HepG2 (cell line): ENCODE data around the gene WDR86. TPM values are rescaled to one million over a fixed set of nuclear protein-coding genes. Genes with fewer than 3 reads are reported as not detected.

Source experiments
- ATAC-seq: fragments of 200-7000 bp; cut with Tn5 transposase; 3 replicates; pipeline ENCODE4 v1.9.1; 2020; ENCODE audit warnings: mild to moderate bottlenecking, moderate library complexity
- BruUV-seq: library from RNA; stranded (reverse); fragments of 400-500 nt; replicated peaks from 2 replicates; lab custom pipeline; 2021; lab: Mats Ljungman, UMichigan
- CTCF ChIA-PET: fragments of 300-600 bp; formaldehyde crosslinking; extraction: SDS; loops from one replicate; lab custom pipeline; 2021; ENCODE audit warnings: low total read pairs, inconsistent platforms, low intra/inter-chr PET ratio; lab: Yijun Ruan, JAX
- POLR2A ChIA-PET: fragments of 350-600 bp; sonication (Branson Sonifier 250); formaldehyde crosslinking; loops from one replicate; lab custom pipeline; 2020; ENCODE audit warnings: antibody characterized with exemption, inconsistent platforms; lab: Yijun Ruan, JAX
- DNase-seq: peaks from one replicate; pipeline ENCODE4 v3.0.0-alpha.2; 2015; ENCODE audit warnings: low spot score
- FAIRE-seq: peaks from 3 replicates; lab custom pipeline; 2011; peaks lifted over from hg19 to GRCh38; lab: Jason Lieb, UNC
- H2AFZ ChIP-seq: one replicate; pipeline ENCODE4 v1.6.1; 2011; ENCODE audit warnings: low read length, inconsistent platforms
- H3K27ac ChIP-seq: fragments of 300-600 bp; 3 replicates; pipeline ENCODE4 v1.8.0; 2011; ENCODE audit warnings: mixed run types, mild to moderate bottlenecking, mixed read lengths, low read length, inconsistent platforms; ENCODE audit not compliant: insufficient read depth; ENCODE audit errors: extremely low read length
- H3K27me3 ChIP-seq, 2 experiments: fragments of 200-600 bp in 1 of 2; 2 replicates in 1 of 2; 3 replicates in 1 of 2; pipeline versions ENCODE4 v1.6.0 to v1.8.0; 2011; ENCODE audit warnings: low read length in 2 of 2, mild to moderate bottlenecking in 2 of 2, moderate library complexity in 2 of 2, inconsistent platforms in 1 of 2; ENCODE audit not compliant: insufficient read depth in 2 of 2, control insufficient read depth in 1 of 2
- H3K36me3 ChIP-seq, 2 experiments: fragments of 200-600 bp in 1 of 2; replicated peaks in 1 of 2; 2 replicates in 1 of 2; 3 replicates in 1 of 2; pipeline versions ENCODE4 v1.5.1 to v1.8.0; 2011; ENCODE audit warnings: low read length in 2 of 2, inconsistent platforms in 1 of 2; ENCODE audit not compliant: insufficient read depth in 2 of 2, control insufficient read depth in 1 of 2
- H3K4me1 ChIP-seq: 2 replicates; pipeline ENCODE4 v1.5.1; 2012; ENCODE audit warnings: low read length, inconsistent platforms; ENCODE audit not compliant: insufficient read depth
- H3K4me2 ChIP-seq: 2 replicates; pipeline ENCODE4 v1.6.0; 2011; ENCODE audit warnings: low read depth, low read length, inconsistent platforms
- H3K4me3 ChIP-seq, 3 experiments: fragments of 200-600 bp in 1 of 3; sonication (generic), shearing (Covaris generic) in 1 of 3; replicated peaks in 1 of 3; 2 replicates each; pipeline ENCODE4 v1.5.1; 2011 to 2016; ENCODE audit warnings: low read length in 3 of 3, inconsistent platforms in 2 of 3, low read depth in 2 of 3, mild to moderate bottlenecking in 2 of 3, control low read depth in 1 of 3, mixed read lengths in 1 of 3; ENCODE audit not compliant: insufficient read depth in 1 of 3
- H3K79me2 ChIP-seq: one replicate; pipeline ENCODE4 v1.6.1; 2011; ENCODE audit warnings: low read length, inconsistent platforms; ENCODE audit not compliant: insufficient read depth
- H3K9ac ChIP-seq: 2 replicates; pipeline ENCODE4 v1.6.0; 2011; ENCODE audit warnings: mild to moderate bottlenecking, low read depth, low read length, inconsistent platforms; ENCODE audit not compliant: insufficient read depth
- H3K9me3 ChIP-seq: 2 replicates; pipeline ENCODE4 v1.5.1; 2012; ENCODE audit warnings: mild to moderate bottlenecking, low read length
- H4K20me1 ChIP-seq: 2 replicates; pipeline ENCODE4 v1.6.0; 2011; ENCODE audit warnings: inconsistent platforms, mild to moderate bottlenecking, low read length, moderate library complexity; ENCODE audit not compliant: insufficient read depth
- ATF7 ChIP-seq, 2 experiments: fragments of 450-650 bp in 1 of 2; sonication (generic) in 1 of 2; formaldehyde crosslinking in 1 of 2; IDR thresholded peaks; 2 replicates each; pipeline versions ENCODE4 v1.4.0 to v1.6.1; 2016 to 2020; ENCODE audit warnings: antibody characterized with exemption in 1 of 2, mild to moderate bottlenecking in 1 of 2, missing genetic modification reagents in 1 of 2
- DMAP1 ChIP-seq: IDR thresholded peaks from 2 replicates; pipeline ENCODE4 v1.6.1; 2016
- EHMT2 ChIP-seq: fragments of 200-600 bp; sonication (generic); IDR thresholded peaks from 2 replicates; pipeline ENCODE4 v1.7.0; 2017; ENCODE audit warnings: antibody characterized with exemption, low read depth, low read length, borderline replicate concordance
- MEF2D ChIP-seq: sonication (generic); formaldehyde crosslinking; IDR thresholded peaks from 2 replicates; pipeline ENCODE4 v1.5.1; 2020; ENCODE audit warnings: mild to moderate bottlenecking, missing genetic modification reagents
- NPAS2 ChIP-seq: sonication (generic); formaldehyde crosslinking; IDR thresholded peaks from 2 replicates; pipeline ENCODE4 v1.8.0; 2022; ENCODE audit warnings: mild to moderate bottlenecking, missing genetic modification reagents, borderline replicate concordance
- NR2F6 ChIP-seq, 2 experiments: IDR thresholded peaks; 2 replicates each; pipeline ENCODE4 v1.6.1; 2016; ENCODE audit warnings: antibody characterized with exemption in 1 of 2, mild to moderate bottlenecking in 1 of 2
- ZBTB14 ChIP-seq: sonication (generic); formaldehyde crosslinking; IDR thresholded peaks from 2 replicates; pipeline ENCODE4 v1.4.0; 2020; ENCODE audit warnings: missing genetic modification reagents
- ZFP37 ChIP-seq: sonication (generic); formaldehyde crosslinking; IDR thresholded peaks from 2 replicates; pipeline ENCODE4 v1.4.0; 2020; ENCODE audit warnings: missing genetic modification reagents, borderline replicate concordance
- ZMYM2 ChIP-seq: sonication (generic); formaldehyde crosslinking; IDR thresholded peaks from 2 replicates; pipeline ENCODE4 v1.8.0; 2022; ENCODE audit warnings: mild to moderate bottlenecking, missing genetic modification reagents
- ZNF24 ChIP-seq: fragments of 450-650 bp; IDR thresholded peaks from 2 replicates; pipeline ENCODE4 v1.6.1; 2017; ENCODE audit warnings: antibody characterized with exemption, mild to moderate bottlenecking
- ZNF720 ChIP-seq: sonication (generic); formaldehyde crosslinking; IDR thresholded peaks from 2 replicates; pipeline ENCODE4 v1.4.0; 2020; ENCODE audit warnings: missing genetic modification reagents
- ZNF790 ChIP-seq: sonication (generic); formaldehyde crosslinking; IDR thresholded peaks from 2 replicates; pipeline ENCODE4 v1.8.0; 2022; ENCODE audit warnings: missing genetic modification reagents, mild to moderate bottlenecking, borderline replicate concordance
- ZNF879 ChIP-seq: sonication (generic); formaldehyde crosslinking; IDR thresholded peaks from 2 replicates; pipeline ENCODE4 v1.8.1; 2023; ENCODE audit warnings: missing genetic modification reagents
- WGBS: methylation state at CpG from one replicate; pipeline ENCODE4 v1.1.6; 2017; ENCODE audit warnings: low lambda C conversion rate; 5-methylcytosine and 5-hydroxymethylcytosine counted together
- in situ Hi-C: cut with HindIII; loops from 2 replicates; pipeline ENCODE4 v1.10.0; 2017; ENCODE audit warnings: low pct_unique_long_range_greater_than_20kb; ENCODE audit not compliant: extremely low pct_ligation_motif_present
- intact Hi-C: fragments of 100-400 bp; cut with micrococcal nuclease; formaldehyde crosslinking; loops from one replicate; pipeline ENCODE4 v1.10.0; 2022; ENCODE audit not compliant: unreplicated experiment
- polyA plus RNA-seq, 8 experiments: library from polyadenylated mRNA; depleted of rRNA in 3 of 8; stranded (reverse) in 7 of 8; unstranded in 1 of 8; fragments of >200 nt; fragmentation: Illumina TruSeq in 4 of 8; extraction: Trizol in 4 of 8; gene quantifications; 2 replicates each; pipeline versions ENCODE4 v1.2.1 to v1.2.3, GENCODE V29; 2011 to 2016; ENCODE audit warnings: low read depth in 4 of 8, missing spikeins in 1 of 8, mixed read lengths in 1 of 8; ENCODE audit not compliant: insufficient read depth in 1 of 8
- total RNA-seq, 5 experiments: library from RNA; depleted of rRNA; stranded (reverse); fragments of >200 nt; fragmentation: Illumina TruSeq; extraction: Trizol; gene quantifications; 2 replicates each; pipeline ENCODE4 v1.2.3, GENCODE V29; 2016; ENCODE audit warnings: low read depth in 1 of 5
- TF ChIP-seq, protein P1 (sequence below): sonication (generic); formaldehyde crosslinking; IDR thresholded peaks from 2 replicates; pipeline ENCODE4 v1.4.0; 2020; ENCODE audit warnings: mild to moderate bottlenecking, missing genetic modification reagents, borderline replicate concordance
- TF ChIP-seq, protein P2 (sequence below): sonication (generic); formaldehyde crosslinking; IDR thresholded peaks from 2 replicates; pipeline ENCODE4 v1.4.0; 2020; ENCODE audit warnings: mild to moderate bottlenecking, missing genetic modification reagents

WDR86 gene
- total and polyA plus RNA-seq, 2 of the 13 experiments (the other 11 are each of a cell fraction or from before 2014, with no cell fraction given), result 0.11 to 2.9 TPM

DNA sequence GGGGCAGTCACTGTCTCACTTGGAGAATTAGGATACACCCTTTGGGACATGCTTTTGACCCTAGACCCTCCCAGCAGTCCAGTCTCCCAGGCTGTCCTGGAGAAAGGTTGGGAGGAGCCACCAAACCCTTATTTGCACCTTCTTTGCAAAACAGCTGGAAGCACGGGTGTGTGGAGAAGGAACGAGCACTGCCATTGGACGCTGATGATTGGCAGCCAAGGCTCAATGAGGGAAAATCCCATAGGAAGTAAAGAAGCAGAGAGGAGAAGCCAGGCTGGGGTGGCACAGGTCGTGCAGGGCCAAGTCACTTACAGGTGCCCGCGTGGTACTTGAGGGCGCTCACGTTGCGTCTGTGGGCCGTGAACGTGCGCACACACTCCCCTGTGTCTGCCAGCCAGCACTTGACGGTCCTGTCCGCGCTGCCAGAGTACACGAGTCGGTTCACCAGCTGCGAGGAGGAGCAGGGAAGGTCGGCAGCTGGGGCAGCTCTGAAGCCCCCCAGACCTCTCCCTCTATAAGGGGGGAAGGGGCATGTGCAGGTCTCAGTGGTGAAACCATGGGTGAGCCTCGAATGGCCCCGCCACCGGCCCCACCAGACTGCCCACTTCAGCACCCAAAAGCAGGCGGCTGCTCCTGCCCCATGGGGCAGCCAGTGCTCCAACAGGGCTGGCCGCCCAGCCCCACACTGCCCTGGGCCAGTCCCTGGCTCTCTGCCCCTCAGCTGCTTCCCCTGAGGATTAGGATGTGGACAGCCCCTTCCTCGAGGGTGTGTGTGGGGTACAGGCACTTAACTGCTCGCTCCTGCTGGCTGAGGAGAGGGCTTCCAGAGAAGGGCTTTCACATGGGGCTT is 24.8 kb downstream of the WDR86 start:
- POLR2A ChIA-PET, result no interaction called here
- BruUV-seq, result no TSS peak
- no peak for FAIRE-seq

GRCh38 chr7:151384352-151384697 is 25.5 kb downstream of the WDR86 start:
- CTCF ChIA-PET, result no interaction called here
- Histone ChIP-seq H3K9ac (no peak overlapping the region), H3K4me1 (no peaks in the 10 kb centered on the region), H3K4me2 (no peak overlapping the region), H3K27ac (no peak overlapping the region), H4K20me1 (no peaks in the 10 kb centered on the region; the same call in 1 of the 2 replicates), H3K9me3 (no peaks in the 10 kb centered on the region), H3K79me2 (no peaks in the 10 kb centered on the region), H3K4me3 (no peak overlapping the region), H2AFZ (no peak overlapping the region), H3K36me3 (no peaks in the 10 kb centered on the region), H3K27me3 (peaks cover 14 to 73% of the 10 kb centered on the region in 2 experiments)
- in situ Hi-C loops, result no loop called here
- no TSS peak for BruUV-seq
- POLR2A ChIA-PET, result no interaction called here
- FAIRE-seq (no peak), DNase-seq (no peak), ATAC-seq (no peak)
- WGBS, result 49% methylated on average over 6 of the region's 6 CpGs
- intact Hi-C loops, result no loop called here
- TF ChIP-seq, protein P1, sequence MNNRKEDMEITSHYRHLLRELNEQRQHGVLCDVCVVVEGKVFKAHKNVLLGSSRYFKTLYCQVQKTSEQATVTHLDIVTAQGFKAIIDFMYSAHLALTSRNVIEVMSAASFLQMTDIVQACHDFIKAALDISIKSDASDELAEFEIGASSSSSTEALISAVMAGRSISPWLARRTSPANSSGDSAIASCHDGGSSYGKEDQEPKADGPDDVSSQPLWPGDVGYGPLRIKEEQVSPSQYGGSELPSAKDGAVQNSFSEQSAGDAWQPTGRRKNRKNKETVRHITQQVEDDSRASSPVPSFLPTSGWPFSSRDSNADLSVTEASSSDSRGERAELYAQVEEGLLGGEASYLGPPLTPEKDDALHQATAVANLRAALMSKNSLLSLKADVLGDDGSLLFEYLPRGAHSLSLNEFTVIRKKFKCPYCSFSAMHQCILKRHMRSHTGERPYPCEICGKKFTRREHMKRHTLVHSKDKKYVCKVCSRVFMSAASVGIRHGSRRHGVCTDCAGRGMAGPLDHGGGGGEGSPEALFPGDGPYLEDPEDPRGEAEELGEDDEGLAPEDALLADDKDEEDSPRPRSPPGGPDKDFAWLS, result no peak
- no peak for TF ChIP-seq MEF2D
- no peak for TF ChIP-seq ZNF790 (CRISPR knock-in tag)
- TF ChIP-seq ZFP37 (CRISPR knock-in tag), result no peak
- no peak for TF ChIP-seq ZBTB14 (CRISPR knock-in tag)
- no peak for TF ChIP-seq ATF7 (IDR thresholded peaks at IDR 0.05)
- no peak for TF ChIP-seq ATF7 (CRISPR knock-in tag; IDR thresholded peaks at IDR 0.05)
- no peak for TF ChIP-seq NPAS2
- no peak for TF ChIP-seq NR2F6 (IDR thresholded peaks at IDR 0.05)
- no peak for TF ChIP-seq NR2F6 (CRISPR knock-in tag; IDR thresholded peaks at IDR 0.05)
- TF ChIP-seq ZNF720 (CRISPR knock-in tag), result no peak
- TF ChIP-seq DMAP1 (CRISPR knock-in tag), result no peak

More for the DNA sequence above, 24.8 kb downstream of the WDR86 start:
- H3K27ac ChIP-seq, result no peak overlapping the region
- CTCF ChIA-PET, result no interaction called here
- peaks cover 18 to 80% of the 10 kb centered on the region in 2 experiments for H3K27me3 ChIP-seq
- no peaks in the 10 kb centered on the region for H3K9me3 ChIP-seq
- H3K4me2 ChIP-seq, result no peak overlapping the region
- WGBS, result 29% methylated on average over 5 of the region's 26 CpGs
- intact Hi-C loops (no loop called here), in situ Hi-C loops (no loop called here)
- H3K36me3 ChIP-seq, result no peaks in the 10 kb centered on the region
- no peak for DNase-seq
- H3K4me3 ChIP-seq, result no peak overlapping the region
- H3K79me2 ChIP-seq, result no peaks in the 10 kb centered on the region
- ATAC-seq, result no peak
- H4K20me1 ChIP-seq, result no peaks in the 10 kb centered on the region; the same call in 1 of the 2 replicates
- no peak for TF ChIP-seq ZNF879 (CRISPR knock-in tag)
- no peak for TF ChIP-seq ZMYM2
- TF ChIP-seq, protein P2, sequence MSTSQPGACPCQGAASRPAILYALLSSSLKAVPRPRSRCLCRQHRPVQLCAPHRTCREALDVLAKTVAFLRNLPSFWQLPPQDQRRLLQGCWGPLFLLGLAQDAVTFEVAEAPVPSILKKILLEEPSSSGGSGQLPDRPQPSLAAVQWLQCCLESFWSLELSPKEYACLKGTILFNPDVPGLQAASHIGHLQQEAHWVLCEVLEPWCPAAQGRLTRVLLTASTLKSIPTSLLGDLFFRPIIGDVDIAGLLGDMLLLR, result no peak
- TF ChIP-seq ZNF24, result no peak
- no peak for TF ChIP-seq EHMT2
- H3K9ac ChIP-seq, result no peak overlapping the region
- no peaks in the 10 kb centered on the region for H3K4me1 ChIP-seq
- H2AFZ ChIP-seq, result no peak overlapping the region
